ENCODE measurements around the gene PHRF1. TPM values are rescaled to one million over a fixed set of nuclear protein-coding genes. Genes with fewer than 3 reads are reported as not detected.

Gene PHRF1
- total RNA-seq, 1 donor from 2014 or later: 38.3 TPM

GRCh38 chr11:618856-619627, 42.8 kb downstream of the PHRF1 start:
- Mint-ChIP-seq H3K4me1 (ENCODE audit: low read depth, unreplicated experiment) (peaks cover 3% of the 10 kb centered on the region), H3K4me3 (ENCODE audit: unreplicated experiment) (no peak overlapping the region), H3K27me3 (ENCODE audit: low read depth, unreplicated experiment) (no peaks in the 10 kb centered on the region), H3K9me3 (ENCODE audit: unreplicated experiment) (no peaks in the 10 kb centered on the region), H3K36me3 (ENCODE audit: low read depth, unreplicated experiment) (peaks cover 10% of the 10 kb centered on the region), H3K27ac (ENCODE audit: unreplicated experiment) (no peak overlapping the region)
- Histone ChIP-seq H4K20me1 (ENCODE audit: insufficient read depth, low read length) (peaks cover 12% of the 10 kb centered on the region), H3K79me2 (ENCODE audit: insufficient read depth, low read length) (peaks cover 5% of the 10 kb centered on the region), H2AFZ (ENCODE audit: low read depth, low read length) (no peak overlapping the region), H3K4me3 (ENCODE audit: insufficient read depth, low read depth, low read length) (no peak overlapping the region), H3K36me3 (ENCODE audit: insufficient read depth, low read length) (no peaks in the 10 kb centered on the region), H3K27ac (ENCODE audit: low read depth, low read length) (no peak overlapping the region), H3K9me3 (ENCODE audit: insufficient read depth, low read depth, low read length) (no peaks in the 10 kb centered on the region), H3K4me1 (ENCODE audit: insufficient read depth, low read length) (peaks cover 11% of the 10 kb centered on the region), H3K4me2 (ENCODE audit: low read length) (no peak overlapping the region), H3K9ac (ENCODE audit: low read length) (no peak overlapping the region), H3K27me3 (ENCODE audit: insufficient read depth, low read length) (no peaks in the 10 kb centered on the region)
- DNase-seq (ENCODE audit: low read depth): no peak
- no peak for TF ChIP-seq CTCF (IDR thresholded peaks at IDR 0.05; ENCODE audit: insufficient read depth, low read depth, low read length)
- no peak for TF ChIP-seq EZH2 (IDR thresholded peaks at IDR 0.05; ENCODE audit: insufficient read depth, low read length)
- FAIRE-seq: no peak

GRCh38 chr11:619628-620050, 43.4 kb downstream of the PHRF1 start:
- no peak for FAIRE-seq
- H2AFZ ChIP-seq (ENCODE audit: low read depth, low read length): no peak overlapping the region
- no peak overlapping the region for H3K9ac ChIP-seq (ENCODE audit: low read length)
- Mint-ChIP-seq H3K27ac (ENCODE audit: unreplicated experiment) (no peak overlapping the region), H3K36me3 (ENCODE audit: low read depth, unreplicated experiment) (peaks cover 6% of the 10 kb centered on the region), H3K4me1 (ENCODE audit: low read depth, unreplicated experiment) (peaks cover 3% of the 10 kb centered on the region), H3K4me3 (ENCODE audit: unreplicated experiment) (no peak overlapping the region), H3K9me3 (ENCODE audit: unreplicated experiment) (no peaks in the 10 kb centered on the region), H3K27me3 (ENCODE audit: low read depth, unreplicated experiment) (no peaks in the 10 kb centered on the region)
- H3K27me3 ChIP-seq (ENCODE audit: insufficient read depth, low read length): no peaks in the 10 kb centered on the region
- H4K20me1 ChIP-seq (ENCODE audit: insufficient read depth, low read length): peaks cover 6% of the 10 kb centered on the region
- no peak overlapping the region for H3K4me2 ChIP-seq (ENCODE audit: low read length)
- no peak overlapping the region for H3K27ac ChIP-seq (ENCODE audit: low read depth, low read length)
- no peak overlapping the region for H3K4me3 ChIP-seq (ENCODE audit: insufficient read depth, low read depth, low read length)
- H3K79me2 ChIP-seq (ENCODE audit: insufficient read depth, low read length): peaks cover 5% of the 10 kb centered on the region
- H3K36me3 ChIP-seq (ENCODE audit: insufficient read depth, low read length): no peaks in the 10 kb centered on the region
- no peak for DNase-seq (ENCODE audit: low read depth)
- peaks cover 9% of the 10 kb centered on the region for H3K4me1 ChIP-seq (ENCODE audit: insufficient read depth, low read length)
- H3K9me3 ChIP-seq (ENCODE audit: insufficient read depth, low read depth, low read length): no peaks in the 10 kb centered on the region
- TF ChIP-seq CTCF (IDR thresholded peaks at IDR 0.05; ENCODE audit: insufficient read depth, low read depth, low read length): no peak
- no peak for TF ChIP-seq EZH2 (IDR thresholded peaks at IDR 0.05; ENCODE audit: insufficient read depth, low read length)

- no peaks in the 10 kb centered on the region for H3K36me3 ChIP-seq (ENCODE audit: insufficient read depth, low read length)
- H4K20me1 ChIP-seq (ENCODE audit: insufficient read depth, low read length): peaks cover 3% of the 10 kb centered on the region
- no peak overlapping the region for H3K4me3 Mint-ChIP-seq (ENCODE audit: unreplicated experiment)
- H3K4me3 ChIP-seq (ENCODE audit: insufficient read depth, low read depth, low read length): no peak overlapping the region
- peaks cover 3% of the 10 kb centered on the region for H3K4me1 Mint-ChIP-seq (ENCODE audit: low read depth, unreplicated experiment)
- no peak overlapping the region for H3K27ac Mint-ChIP-seq (ENCODE audit: unreplicated experiment)
- H2AFZ ChIP-seq (ENCODE audit: low read depth, low read length): no peak overlapping the region
- H3K27ac ChIP-seq (ENCODE audit: low read depth, low read length): no peak overlapping the region
- H3K4me2 ChIP-seq (ENCODE audit: low read length): no peak overlapping the region
- H3K79me2 ChIP-seq (ENCODE audit: insufficient read depth, low read length): peaks cover 3% of the 10 kb centered on the region
- H3K27me3 Mint-ChIP-seq (ENCODE audit: low read depth, unreplicated experiment): no peaks in the 10 kb centered on the region
- FAIRE-seq: no peak
- DNase-seq (ENCODE audit: low read depth): no peak
- TF ChIP-seq CTCF (IDR thresholded peaks at IDR 0.05; ENCODE audit: insufficient read depth, low read depth, low read length) (no peak), EZH2 (IDR thresholded peaks at IDR 0.05; ENCODE audit: insufficient read depth, low read length) (no peak)
- H3K4me1 ChIP-seq (ENCODE audit: insufficient read depth, low read length): peaks cover 3% of the 10 kb centered on the region
- H3K36me3 Mint-ChIP-seq (ENCODE audit: low read depth, unreplicated experiment): peaks cover 6% of the 10 kb centered on the region
- H3K9ac ChIP-seq (ENCODE audit: low read length): no peak overlapping the region
- H3K9me3 ChIP-seq (ENCODE audit: insufficient read depth, low read depth, low read length): no peaks in the 10 kb centered on the region
- H3K9me3 Mint-ChIP-seq (ENCODE audit: unreplicated experiment): no peaks in the 10 kb centered on the region
- H3K27me3 ChIP-seq (ENCODE audit: insufficient read depth, low read length): no peaks in the 10 kb centered on the region
Observed at GRCh38 chr11:620201-620600, 43.9 kb downstream of the PHRF1 start.
